GM21825 (cell line): ENCODE data around the gene EEPD1.
"Not testable (repeated sequence)": the region's sequence is repeated elsewhere in the genome, so short reads cannot be mapped to it uniquely, and the experiment has no call there.

ENCODE experiments used
- ATAC-seq: cut with Tn5 transposase; IDR thresholded peaks from one replicate; pipeline ENCODE4 v1.9.1; 2021; ENCODE audit warnings: mild to moderate bottlenecking, moderate library complexity; ENCODE audit not compliant: unreplicated experiment

EEPD1 gene

GRCh38 chr7:36152756-36153570, at the start of gene EEPD1:
Gene EEPD1, plus strand, starts transcription at chr7:36153254. Its CDS starts 1,071 bp downstream, at chr7:36154325.
- ATAC-seq = peak; percentile 97

GRCh38 chr7:36103837-36104561, 49.1 kb upstream of the EEPD1 start:
- no peak for ATAC-seq

GRCh38 chr7:36106972-36107908, 45.8 kb upstream of the EEPD1 start:
- ATAC-seq = not testable (repeated sequence)

- ATAC-seq = no peak
These were observed 45.0 kb upstream of the EEPD1 start for GRCh38 chr7:36107926-36108631.

GRCh38 chr7:36109013-36109627, 43.9 kb upstream of the EEPD1 start:
- no peak for ATAC-seq

- no peak for ATAC-seq
These were observed 42.5 kb upstream of the EEPD1 start for GRCh38 chr7:36110584-36110983.

- no peak for ATAC-seq
These were observed 40.1 kb upstream of the EEPD1 start for GRCh38 chr7:36112969-36113368.

GRCh38 chr7:36114355-36114754, 38.7 kb upstream of the EEPD1 start:
- ATAC-seq = no peak

- peak; percentile 99 for ATAC-seq
These were observed 37.4 kb upstream of the EEPD1 start for GRCh38 chr7:36115448-36116321.

- no peak for ATAC-seq
These were observed 36.5 kb upstream of the EEPD1 start for GRCh38 chr7:36116347-36117202.

- ATAC-seq = no peak
These were observed 35.7 kb upstream of the EEPD1 start for GRCh38 chr7:36117203-36117840.

GRCh38 chr7:36118344-36118743, 34.7 kb upstream of the EEPD1 start:
- ATAC-seq = no peak

- ATAC-seq = no peak
These were observed 33.9 kb upstream of the EEPD1 start for GRCh38 chr7:36119005-36119706.

- ATAC-seq = not testable (repeated sequence)
These were observed 32.9 kb upstream of the EEPD1 start for GRCh38 chr7:36119983-36120646.

GRCh38 chr7:36125630-36126029, 27.4 kb upstream of the EEPD1 start:
- not testable (repeated sequence) for ATAC-seq

GRCh38 chr7:36127075-36127740, 25.8 kb upstream of the EEPD1 start:
- ATAC-seq = no peak
